Upper lobe of left lung (tissue), 4 donors: ENCODE data around the gene SLC4A7.

Experiments used
- POLR2A ChIP-seq, 4 donors: fragments of 450-650 bp; IDR thresholded peaks; one replicate each; pipeline ENCODE4 v1.5.1; 2016 to 2017; ENCODE audit warnings: antibody characterized with exemption in 4 of 4, mild to moderate bottlenecking in 2 of 4
- TF ChIP-seq, protein P1 (sequence below), 6 experiments: fragments of 450-650 bp in 4 of 6; fragments of 200-600 bp in 2 of 6; sonication (generic) in 2 of 6; IDR thresholded peaks; one replicate each; pipeline ENCODE4 v1.5.1; 2016 to 2019; ENCODE audit warnings: antibody characterized with exemption in 6 of 6

DNA sequence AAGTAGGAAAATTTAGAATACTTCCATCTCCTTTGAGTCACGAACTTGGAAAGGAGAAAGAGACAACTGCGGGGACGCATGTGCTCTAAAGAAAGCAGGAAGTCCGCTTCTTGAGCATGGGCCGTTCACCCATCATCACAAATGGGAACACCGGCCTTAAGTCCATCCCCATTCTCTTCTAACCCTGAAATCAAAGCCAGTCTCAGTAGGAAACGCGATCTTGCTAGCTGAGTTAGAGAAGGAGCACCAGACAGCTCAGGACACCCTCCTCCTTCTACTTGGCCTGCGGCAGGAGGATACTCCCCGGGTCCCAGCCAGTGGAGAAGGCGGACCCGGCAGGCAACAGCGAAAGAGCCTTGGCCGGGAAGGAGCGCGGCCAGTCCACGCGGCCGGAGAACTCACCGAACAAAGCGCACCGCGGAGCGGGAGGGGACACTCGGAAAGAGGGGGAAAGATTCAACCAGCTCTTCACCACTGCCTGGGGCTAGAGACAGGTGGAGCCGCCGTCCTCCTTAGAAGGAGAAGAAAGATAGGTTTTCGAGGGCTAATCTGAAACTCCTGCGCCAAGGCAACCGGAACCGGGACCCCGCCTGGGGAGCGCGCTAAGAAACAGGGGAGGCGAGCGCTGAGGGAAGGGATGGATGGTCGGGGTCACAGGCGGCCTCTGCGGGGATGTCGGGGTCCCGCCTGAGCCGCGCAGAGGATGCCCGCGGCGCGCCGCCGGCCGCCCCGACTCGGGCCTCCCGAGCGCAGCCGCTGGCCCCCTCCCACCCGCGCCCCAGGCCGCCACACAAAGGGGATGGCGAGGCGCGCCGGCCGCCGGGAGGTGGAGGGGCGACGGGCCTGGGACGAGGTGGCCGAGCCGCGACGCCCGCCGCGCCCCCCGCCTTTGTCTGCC lies 818 bp downstream of the SLC4A7 start:
- TF ChIP-seq, protein P1, sequence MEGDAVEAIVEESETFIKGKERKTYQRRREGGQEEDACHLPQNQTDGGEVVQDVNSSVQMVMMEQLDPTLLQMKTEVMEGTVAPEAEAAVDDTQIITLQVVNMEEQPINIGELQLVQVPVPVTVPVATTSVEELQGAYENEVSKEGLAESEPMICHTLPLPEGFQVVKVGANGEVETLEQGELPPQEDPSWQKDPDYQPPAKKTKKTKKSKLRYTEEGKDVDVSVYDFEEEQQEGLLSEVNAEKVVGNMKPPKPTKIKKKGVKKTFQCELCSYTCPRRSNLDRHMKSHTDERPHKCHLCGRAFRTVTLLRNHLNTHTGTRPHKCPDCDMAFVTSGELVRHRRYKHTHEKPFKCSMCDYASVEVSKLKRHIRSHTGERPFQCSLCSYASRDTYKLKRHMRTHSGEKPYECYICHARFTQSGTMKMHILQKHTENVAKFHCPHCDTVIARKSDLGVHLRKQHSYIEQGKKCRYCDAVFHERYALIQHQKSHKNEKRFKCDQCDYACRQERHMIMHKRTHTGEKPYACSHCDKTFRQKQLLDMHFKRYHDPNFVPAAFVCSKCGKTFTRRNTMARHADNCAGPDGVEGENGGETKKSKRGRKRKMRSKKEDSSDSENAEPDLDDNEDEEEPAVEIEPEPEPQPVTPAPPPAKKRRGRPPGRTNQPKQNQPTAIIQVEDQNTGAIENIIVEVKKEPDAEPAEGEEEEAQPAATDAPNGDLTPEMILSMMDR (IDR thresholded peaks at IDR 0.05) = no peak
- TF ChIP-seq POLR2A (IDR thresholded peaks at IDR 0.05) = peak in 1 of 4 donors; percentile 41
